ENCODE results near the gene C19orf47.
A peak's percentile ranks its signal among the peaks of the same experiment; 100 is the strongest.
"Not testable (repeated sequence)": the region's sequence is repeated elsewhere in the genome, so short reads cannot be mapped to it uniquely, and the experiment has no call there.

The C19orf47 gene

GRCh38 chr19:40348961-40349507 is 837 bp upstream of the C19orf47 start:
- DNase-seq (ENCODE audit: low spot score) = peak; percentile 10

DNA sequence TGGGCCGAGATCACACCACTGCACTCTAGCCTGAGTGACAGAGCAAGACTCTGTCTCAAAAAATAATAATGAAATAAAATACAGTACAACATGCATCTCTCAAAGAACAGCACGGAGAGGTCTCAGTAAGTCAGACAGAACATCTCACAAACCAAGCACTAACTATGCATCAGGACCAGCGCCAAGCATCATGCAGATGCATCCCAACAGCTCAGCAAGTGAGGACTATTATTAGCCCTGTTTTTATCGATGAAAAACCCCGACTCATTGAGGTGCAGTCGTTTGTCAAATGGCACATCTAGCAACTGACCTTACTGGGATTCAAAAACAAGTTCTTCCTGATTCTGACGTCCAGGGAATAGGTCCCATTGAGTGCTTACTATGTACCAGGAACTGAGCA is 3.8 kb downstream of the C19orf47 start:
- no peak for DNase-seq (ENCODE audit: low spot score)

- DNase-seq (ENCODE audit: low spot score) = no peak
These were observed 5.4 kb downstream of the C19orf47 start for GRCh38 chr19:40342644-40343311.

DNA sequence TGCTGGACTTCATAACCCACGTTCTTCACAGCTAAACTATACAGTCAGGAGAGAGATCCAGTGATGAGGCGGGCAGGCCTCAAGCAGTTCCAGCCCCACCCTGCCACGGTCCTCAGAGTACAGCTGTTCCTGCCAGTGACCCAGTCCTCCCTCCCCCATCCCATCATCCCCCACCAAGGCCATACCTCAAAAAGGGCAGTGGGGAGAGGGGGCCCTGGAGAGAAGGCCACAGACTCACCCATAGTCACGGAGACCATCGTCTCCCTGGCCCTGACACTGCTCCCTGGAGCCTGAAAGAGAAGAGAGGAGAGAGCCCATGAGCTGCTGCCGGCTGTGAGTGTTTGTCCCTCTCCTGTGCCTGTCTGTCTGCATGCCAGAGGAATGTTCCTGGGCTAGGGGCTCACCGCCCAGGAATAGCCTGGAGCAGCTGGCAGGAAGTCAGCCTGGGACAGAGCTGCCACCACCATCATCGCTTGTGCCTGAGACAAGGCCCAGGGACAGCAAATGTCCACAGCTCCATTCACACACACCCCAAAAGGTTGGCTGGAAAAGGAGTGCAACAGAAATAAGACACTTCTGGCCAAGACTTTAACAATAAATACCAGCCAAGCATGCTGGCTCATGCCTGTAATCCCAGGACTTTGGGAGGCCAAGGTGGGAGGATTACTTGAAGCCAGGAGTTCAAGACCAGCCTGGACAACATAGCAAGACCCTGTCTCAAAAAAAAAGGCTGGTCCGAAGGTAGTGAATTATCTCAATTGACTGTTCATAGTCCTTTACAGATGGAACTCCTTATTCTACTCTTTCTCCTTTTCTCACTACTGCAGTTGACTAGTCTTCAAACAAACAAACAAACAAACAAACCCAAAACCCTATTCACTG is 6.4 kb downstream of the C19orf47 start:
- no peak for DNase-seq (ENCODE audit: low spot score)

DNA sequence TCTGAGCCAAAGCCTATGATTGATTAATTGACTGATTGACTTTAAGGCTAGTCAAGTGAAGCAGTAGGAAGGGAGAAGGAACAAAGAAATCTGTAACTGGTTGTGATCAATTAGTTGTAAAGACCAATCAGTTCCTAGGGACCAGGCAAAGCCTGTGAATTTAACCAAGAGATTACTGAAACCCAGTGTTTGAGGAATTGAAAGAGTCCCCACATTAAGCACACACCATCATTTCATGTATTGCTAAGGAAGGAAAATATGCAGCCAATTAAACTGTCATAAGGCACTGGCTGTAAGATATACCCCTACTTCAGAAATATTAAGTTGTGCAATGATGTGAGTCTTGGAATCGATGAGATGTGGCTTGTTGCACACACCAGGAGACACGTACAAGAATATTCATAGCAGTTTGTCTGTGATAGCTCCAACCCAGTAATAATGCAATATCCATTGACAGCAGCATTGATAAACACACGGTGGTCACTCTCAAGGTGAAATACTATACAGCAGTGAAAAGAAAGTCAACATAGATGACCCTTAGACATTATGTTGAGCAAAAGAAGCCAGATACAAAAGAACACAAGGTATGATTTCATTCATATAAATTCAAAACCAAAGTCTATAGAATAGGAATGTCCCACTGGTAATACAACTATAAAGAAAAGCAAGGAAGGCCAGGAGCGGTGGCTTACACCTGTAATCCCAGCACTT is 9.0 kb downstream of the C19orf47 start:
- DNase-seq (ENCODE audit: low spot score) = no peak

DNA sequence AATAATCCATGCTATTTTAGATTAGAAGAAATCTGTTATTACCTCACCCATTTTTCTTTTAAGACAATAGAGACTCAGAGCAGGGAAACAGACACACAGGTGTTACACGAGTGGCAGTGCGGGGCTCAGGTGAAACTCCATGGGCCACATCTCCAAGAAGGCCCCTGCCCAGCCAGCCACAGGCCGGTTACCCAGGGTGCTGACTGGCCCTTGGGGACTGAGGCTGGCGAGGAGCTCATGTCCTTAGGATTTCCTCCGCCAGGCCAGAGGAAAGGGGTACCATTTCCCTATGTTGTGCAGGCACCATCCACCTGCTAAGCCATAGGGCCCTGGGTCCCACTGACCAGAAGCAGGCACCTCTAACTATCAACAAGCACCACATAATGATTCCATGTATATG is 10.6 kb downstream of the C19orf47 start:
- no peak for DNase-seq (ENCODE audit: low spot score)

- no peak for DNase-seq (ENCODE audit: low spot score)
These were observed 11.1 kb downstream of the C19orf47 start for GRCh38 chr19:40337107-40337506.

GRCh38 chr19:40336601-40336900 is 11.6 kb downstream of the C19orf47 start:
- no peak for DNase-seq (ENCODE audit: low spot score)

DNA sequence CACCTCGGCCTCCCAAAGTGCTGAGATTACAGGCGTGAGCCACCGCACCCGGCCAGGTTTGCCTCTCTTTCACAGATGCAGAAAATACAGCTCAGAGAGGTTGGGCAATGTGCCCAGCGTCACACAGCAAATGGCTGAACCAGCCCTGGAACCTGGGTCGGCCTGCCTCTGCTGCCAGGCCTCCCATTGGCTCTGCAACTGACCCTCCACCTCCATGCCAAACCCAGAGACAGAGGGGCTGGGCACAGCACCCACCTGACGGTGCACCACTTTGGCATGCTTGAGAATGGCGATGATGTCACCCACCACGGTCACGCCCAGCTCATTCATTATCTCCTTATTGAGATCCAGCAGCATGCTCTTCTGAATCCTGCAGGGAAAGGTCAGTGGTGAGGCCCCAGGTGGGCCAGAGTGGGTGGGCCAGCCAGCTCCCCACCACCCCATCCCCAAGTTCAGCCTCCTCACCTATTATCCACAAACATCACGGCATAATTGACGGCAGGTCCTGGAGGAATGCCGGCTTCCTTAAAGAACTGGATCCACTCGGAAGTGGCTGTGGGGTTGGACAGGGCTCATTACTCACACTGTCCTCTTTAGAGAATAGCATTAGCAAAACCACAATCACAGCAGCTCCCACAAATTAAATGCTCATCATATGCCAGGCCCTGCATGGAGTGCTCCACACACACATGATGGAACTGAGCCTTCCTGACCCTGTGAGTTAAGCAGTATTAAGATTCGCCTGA is 12.2 kb downstream of the C19orf47 start:
- DNase-seq (ENCODE audit: low spot score) = no peak

- no peak for DNase-seq (ENCODE audit: low spot score)
These were observed 13.1 kb downstream of the C19orf47 start for GRCh38 chr19:40335101-40335500.

DNA sequence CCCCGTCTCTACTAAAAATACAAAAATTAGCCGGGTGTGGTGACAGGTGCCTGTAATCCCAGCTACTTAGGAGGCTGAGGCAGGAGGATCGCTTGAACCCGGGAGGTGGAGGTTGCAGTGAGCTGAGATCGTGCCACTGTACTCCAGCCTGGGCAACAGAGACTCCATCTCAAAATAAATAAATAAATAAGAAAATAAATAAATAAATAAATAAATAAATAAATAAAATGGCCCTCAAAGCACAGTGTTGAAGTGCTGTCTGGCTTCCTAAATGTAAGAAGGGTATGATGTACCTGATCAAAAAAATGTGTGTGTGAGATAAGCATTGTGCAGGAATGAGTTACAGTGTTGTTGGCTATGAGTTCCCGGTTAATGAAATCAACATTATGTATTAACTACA is 15.1 kb downstream of the C19orf47 start:
- not testable (repeated sequence) for DNase-seq (ENCODE audit: low spot score)

GRCh38 chr19:40332669-40333068 is 15.5 kb downstream of the C19orf47 start:
- no peak for DNase-seq (ENCODE audit: low spot score)

DNA sequence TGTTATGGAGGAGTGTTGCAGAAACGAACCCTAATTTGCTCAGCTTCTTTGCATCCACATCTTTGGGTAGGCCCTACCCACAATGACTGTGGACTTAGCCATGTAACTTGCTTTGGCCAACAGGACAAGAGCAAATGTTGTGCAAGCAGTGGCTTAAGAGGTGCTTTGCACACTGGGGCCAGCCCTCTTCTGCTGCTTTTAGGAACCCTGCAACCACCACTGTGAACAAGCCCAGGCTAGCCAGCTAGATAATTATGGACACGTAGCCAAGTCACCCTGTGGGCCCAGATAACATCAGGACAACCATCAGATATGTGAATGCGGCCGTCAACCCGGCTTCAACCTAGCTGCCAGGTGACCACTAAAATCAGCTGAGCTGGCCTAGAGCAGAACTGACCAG is 17.1 kb downstream of the C19orf47 start:
- no peak for DNase-seq (ENCODE audit: low spot score)

GRCh38 chr19:40326201-40326600 is 22.0 kb downstream of the C19orf47 start:
- no peak for DNase-seq (ENCODE audit: low spot score)

DNA sequence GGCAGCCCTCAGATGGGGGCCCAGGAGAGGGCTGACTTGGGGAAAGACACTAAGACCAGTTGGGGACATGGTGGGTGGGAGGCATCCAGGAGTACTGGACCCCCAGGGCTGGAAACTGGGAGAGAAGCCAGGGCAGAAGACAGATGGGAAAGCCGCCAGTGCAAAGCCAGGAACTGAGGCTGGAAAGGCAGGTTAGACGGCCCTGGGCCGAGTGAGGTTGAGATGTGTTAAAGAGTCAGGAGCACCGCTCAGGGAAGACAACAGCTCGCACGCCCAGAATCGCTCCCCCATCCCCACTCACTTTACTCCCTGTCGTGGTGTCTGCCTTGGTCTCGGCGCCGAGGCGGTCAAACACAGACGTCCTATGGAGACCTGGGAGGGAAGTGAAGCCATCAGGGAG is 24.5 kb downstream of the C19orf47 start:
- DNase-seq (ENCODE audit: low spot score) = no peak

GRCh38 chr19:40322951-40323615 is 25.1 kb downstream of the C19orf47 start:
- no peak for DNase-seq (ENCODE audit: low spot score)

GRCh38 chr19:40322271-40322610 is 26.0 kb downstream of the C19orf47 start:
- DNase-seq (ENCODE audit: low spot score) = no peak

- DNase-seq (ENCODE audit: low spot score) = no peak
These were observed 26.5 kb downstream of the C19orf47 start for GRCh38 chr19:40321566-40322270.

GRCh38 chr19:40321076-40321475 is 27.1 kb downstream of the C19orf47 start:
- no peak for DNase-seq (ENCODE audit: low spot score)

DNA sequence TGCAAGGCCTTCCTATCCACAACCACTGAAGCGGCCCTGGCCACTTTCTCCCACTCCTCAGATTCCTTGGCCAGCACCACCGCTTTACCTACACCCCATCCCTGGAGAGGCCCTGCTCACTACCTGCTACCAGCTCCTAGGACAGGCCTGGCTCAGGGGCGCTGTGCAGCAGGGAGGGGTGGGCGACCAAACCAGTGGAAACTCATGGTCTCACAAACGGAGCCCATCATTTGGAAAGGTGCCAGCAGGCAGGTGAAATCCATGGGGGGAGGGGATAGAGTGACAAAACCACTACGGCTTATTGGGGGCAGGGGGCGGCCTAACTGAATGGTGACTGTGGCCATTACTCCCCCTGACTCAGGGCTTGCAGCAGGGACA is 27.6 kb downstream of the C19orf47 start:
- no peak for DNase-seq (ENCODE audit: low spot score)

GRCh38 chr19:40317338-40317737 is 30.9 kb downstream of the C19orf47 start:
- DNase-seq (ENCODE audit: low spot score) = no peak
